ENCODE data around the gene CUX1.
"Not testable (repeated sequence)": the region's sequence is repeated elsewhere in the genome, so short reads cannot be mapped to it uniquely, and the experiment has no call there.

The CUX1 gene

GRCh38 chr7:101803203-101804087, 14.0 kb upstream of the CUX1 start:
- DNase-seq = no peak

- no peak for DNase-seq
Observed at GRCh38 chr7:101804088-101804963, 13.1 kb upstream of the CUX1 start.

DNA sequence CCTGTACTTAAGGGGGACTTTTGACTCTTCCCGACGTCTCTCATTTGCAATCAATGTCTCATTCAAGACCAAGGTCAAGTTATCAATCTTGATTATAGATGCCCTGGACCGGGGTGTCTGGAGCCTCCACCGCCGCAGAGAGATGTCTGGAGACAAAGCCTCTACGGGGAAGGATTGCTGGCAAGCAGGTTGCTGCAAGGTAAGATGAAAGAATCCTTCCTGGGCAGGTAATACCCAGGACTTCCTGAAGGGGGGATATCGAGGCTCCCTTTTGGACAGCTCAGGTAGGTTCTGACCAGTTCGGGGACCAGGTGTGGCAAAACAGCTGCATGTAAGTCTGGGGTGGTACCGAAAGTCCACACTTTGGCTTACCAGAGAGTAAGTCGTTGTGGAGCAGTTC, 12.5 kb upstream of the CUX1 start:
- DNase-seq = no peak

GRCh38 chr7:101812595-101812994, 4.8 kb upstream of the CUX1 start:
- no peak for DNase-seq

DNA sequence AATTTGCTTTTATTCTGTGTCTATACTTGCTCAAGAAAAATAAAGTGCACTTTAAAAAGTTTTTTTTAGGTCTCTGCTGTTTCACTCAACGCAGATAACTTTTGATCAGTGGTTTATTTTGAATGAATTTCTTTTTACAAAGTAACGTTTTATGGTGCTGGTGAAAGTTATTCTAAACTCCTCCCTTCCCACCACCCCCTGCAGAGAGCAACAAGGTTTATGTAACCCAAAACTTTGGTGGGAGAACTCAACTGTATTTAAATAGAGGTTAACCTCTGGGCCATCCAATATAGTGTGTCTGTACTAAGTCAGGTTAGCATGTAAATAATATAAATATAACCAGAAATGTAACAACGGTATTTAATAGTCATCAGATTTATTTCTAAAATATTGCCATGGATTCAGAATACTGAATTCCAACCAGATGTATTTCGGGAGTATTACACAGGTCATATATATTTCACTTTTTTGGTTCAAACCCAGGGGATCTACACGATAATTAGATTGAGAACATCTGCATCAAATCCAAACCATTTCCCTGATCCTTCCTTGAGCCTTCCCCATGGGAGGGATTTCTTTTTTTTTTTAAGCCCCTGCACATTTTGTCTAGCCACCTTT, 3.9 kb upstream of the CUX1 start:
- DNase-seq = no peak

DNA sequence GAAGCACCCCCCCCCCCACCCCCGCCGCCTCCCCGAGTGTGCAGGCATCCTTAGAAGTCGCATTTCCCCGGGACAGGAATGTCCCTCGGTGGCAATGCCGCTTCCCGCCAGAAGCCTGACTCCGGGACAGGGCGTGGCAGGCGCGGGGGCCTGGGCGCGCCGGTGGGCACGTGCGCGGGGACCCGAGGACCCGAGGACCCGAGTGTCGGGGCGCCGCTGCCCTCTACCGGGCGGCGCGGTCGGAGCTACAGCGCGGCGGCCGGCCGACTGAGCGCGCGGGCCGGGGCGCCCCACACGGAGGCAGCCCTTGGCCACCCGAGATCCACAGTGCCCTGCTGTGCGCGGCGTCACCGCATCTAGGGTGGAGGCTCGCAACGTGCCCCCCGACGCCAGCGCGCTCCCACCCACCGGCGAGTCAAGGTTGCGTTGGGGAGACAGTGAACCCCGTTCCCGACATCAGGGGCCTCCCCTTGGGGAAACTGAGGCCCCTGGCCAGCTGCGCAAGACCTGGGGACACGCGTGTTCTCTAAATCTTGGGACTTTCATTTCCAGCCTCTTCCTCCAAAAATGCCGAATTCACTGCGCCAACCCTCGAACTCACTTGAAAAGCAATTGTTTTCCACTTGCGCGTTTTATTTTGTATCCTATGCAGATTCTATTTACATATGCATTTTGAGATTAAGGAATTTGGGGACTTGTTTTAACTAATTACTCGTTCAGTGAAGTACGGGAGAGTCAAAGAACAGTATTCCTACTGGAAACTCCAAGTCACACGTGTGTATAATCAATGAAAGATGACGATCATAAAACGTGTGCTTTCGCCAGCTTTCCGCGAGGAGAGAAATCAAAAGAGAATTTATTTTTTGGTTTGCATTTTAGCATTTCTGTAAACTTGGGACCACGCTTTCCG, 3.1 kb upstream of the CUX1 start:
- DNase-seq = peak; percentile 28 to 61 (median 38)

- DNase-seq = peak; percentile 28 to 62 (median 40)
Observed at GRCh38 chr7:101814991-101815825, 2.2 kb upstream of the CUX1 start.

- DNase-seq = peak; percentile 46 to 79 (median 66)
Observed at GRCh38 chr7:101815826-101816594, 1.4 kb upstream of the CUX1 start.

DNA sequence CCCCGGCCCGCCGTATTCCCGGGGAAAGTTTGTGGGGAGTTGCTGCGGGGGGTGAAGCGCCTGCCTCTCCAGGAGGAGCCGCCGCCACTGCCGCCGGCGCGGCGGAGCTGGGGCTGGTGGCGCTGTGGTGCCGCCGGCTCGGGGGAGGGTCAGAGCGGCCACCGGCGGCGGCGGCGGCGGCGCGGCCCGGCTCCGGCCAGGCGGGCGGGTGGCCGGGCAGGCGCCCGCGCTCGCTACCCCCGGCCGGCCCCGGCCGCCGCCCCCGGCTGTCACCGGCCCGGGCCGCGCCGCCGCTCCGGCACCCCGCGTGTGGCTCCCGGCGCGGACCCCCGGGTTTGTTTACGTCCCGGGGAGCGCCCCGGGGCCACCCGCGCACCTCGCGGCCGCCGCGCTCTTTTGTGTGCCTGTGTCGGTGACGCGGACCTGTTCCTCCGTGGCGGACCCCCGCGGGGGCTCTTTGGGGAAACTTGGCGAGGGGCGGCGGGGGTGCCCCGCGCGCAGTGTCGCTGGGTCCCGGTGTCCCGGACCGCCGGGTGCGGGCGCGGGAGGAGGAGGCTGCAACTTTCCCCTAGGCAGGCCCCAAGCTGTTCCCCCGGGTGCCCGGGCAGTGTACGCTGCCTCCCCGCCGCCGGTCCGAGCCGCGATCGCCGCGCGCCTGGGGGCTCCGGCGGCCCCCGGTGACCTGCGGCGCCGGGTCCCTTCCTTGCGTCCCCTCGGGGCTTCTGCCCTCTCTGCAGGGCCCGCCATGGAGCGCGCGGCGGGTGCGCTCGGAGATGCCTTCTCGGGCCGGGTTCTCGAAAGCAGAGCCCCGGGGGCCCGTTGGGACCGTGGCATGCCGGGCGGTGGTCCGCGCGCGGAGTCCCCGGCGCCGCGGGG, 593 bp upstream of the CUX1 start:
- DNase-seq = peak in 1 of 5 donors; percentile 38

GRCh38 chr7:101818287-101819071, 1.1 kb downstream of the CUX1 start:
- DNase-seq = no peak

GRCh38 chr7:101819183-101819582, 1.8 kb downstream of the CUX1 start:
- DNase-seq = no peak

GRCh38 chr7:101819913-101820522, 2.6 kb downstream of the CUX1 start:
- DNase-seq = no peak

- no peak for DNase-seq
Observed at GRCh38 chr7:101820703-101821102, 3.3 kb downstream of the CUX1 start.

DNA sequence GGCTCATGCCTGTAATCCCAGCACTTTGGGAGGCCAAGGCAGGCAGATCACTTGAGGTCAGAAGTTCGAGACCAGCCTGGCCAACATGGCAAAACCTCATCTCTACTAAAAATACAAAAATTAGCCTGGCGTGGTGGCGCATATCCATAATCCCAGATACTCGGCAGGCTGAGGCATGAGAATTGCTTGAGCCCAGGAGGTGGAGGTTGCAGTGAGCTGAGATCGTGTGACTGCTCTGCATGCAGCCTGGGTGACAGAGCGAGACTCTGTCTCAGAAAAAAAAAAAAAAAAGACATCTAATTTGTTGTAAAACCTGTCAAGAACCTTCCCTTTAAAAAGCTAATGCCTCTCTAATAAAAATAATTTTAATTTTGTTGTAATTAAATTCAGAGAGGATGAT, 5.2 kb downstream of the CUX1 start:
- not testable (repeated sequence) for DNase-seq

DNA sequence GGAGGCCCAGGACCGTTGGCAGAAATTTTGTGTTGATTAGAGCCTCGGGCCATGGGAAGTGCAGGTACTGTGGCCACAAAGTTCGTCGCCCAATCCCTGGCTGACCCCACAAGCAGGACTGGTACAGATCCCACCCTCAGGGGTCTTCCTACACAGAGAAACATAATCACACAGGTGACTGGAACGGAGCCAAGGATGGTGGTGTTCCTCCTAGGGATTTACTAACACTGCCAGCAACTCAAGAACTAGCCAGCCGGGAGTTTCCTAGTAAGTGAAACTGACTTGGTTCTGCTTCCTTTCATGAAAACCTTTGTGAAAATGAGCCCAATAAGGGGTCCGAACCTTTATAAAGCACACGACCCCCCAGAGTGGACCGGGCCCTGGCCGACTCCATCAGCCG, 5.7 kb downstream of the CUX1 start:
- no peak for DNase-seq

DNA sequence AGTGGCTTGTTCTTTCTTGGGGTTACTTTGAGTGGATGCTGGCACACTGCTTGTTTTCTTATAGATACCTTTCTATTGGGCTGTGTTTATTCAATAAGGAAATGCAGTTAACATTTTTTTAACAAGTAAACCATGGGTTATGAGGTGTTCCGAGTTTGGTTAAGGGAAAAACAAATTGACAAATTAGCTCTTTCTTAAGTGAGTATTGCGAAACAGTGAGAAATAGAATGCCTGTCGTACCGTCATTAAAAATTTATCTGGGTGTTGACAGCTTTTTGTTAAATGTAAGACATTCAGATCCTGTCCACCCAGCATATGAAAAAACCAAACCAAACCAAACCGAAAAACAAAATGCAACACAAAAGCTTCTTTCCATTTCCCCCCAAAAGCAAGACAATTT, 6.2 kb downstream of the CUX1 start:
- no peak for DNase-seq

GRCh38 chr7:101824440-101824839, 7.0 kb downstream of the CUX1 start:
- DNase-seq = no peak
